Left forelimb (tissue), 1 donor: ENCODE results near the gene CNNM2.

Experiments used
- DNase-seq: peaks from one replicate; pipeline ENCODE4 v3.0.0-alpha.2; 2018; ENCODE audit warnings: low spot score

Gene CNNM2

DNA sequence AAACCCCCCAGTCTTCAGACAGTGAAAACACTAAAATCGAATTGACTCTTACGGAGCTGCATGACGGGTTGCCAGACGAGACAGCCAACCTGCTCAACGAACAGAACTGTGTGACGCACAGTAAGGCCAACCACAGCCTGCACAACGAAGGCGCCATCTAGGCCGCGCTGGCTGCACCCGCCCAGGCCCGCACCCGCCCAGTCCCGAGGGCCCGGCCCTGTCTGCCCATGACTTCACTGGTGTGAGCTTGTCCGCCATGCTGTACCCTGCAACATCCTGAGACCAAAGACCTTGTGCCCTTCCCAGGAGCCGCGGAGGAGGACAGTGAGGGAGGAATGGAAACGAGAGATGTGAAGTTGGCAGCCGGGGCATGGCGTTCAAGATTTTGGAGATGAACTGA lies 158.9 kb downstream of the CNNM2 start:
- peak; percentile 59 for DNase-seq

DNA sequence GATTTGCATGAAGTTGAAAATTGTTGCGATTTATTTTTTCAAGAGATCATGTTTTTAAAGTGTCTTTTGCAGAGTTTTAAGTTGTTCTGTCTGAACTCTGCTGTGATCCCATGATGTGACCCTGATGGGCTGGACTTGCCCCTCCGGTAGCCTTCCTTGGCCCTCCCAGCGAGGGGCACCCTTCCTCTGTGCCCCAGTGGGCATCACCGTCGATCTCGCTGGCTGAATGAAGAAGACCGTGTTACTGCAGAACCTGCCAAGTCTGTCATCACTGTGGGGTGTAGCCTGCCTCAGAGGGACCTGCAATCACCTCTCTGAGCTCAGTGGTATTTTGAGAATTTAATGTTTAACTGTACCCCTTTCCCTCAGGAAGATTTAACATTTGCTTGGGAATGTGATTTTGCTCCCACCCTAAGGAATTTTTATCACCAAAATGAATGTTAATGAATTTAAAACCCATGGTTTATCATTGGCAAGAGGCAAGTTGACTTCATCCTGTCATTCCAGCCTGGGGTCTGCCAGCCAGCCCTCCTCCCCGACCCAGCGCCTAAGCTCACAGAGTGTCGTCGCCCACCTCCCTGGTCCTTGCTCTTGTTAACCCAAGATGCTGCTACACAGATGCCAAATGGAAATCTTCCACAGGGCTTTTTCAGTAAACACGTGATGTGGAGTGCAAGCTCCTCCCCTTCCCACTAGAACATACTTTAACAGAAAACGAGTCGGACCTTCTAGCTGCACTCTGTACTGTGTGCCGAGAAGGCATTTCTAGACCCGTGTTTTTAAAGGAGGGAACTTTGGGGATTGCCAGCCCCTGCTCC lies 159.6 kb downstream of the CNNM2 start:
- peak; percentile 41 for DNase-seq

DNA sequence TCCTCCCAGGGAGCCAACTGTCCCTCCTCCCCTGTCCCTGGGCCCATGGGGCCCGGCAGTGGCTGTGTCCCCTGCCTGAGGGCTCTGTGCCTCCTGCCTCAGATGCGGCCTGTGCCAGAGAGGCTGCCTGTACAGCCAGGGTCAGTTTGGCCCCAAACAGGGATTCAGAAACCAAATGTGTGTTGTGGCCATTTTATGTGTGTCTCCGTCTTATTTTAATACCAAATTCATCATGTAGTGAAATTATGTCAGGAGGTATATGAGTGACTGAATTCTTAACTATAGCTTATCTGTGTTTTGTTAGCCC lies 160.2 kb downstream of the CNNM2 start:
- peak; percentile 37 for DNase-seq

DNA sequence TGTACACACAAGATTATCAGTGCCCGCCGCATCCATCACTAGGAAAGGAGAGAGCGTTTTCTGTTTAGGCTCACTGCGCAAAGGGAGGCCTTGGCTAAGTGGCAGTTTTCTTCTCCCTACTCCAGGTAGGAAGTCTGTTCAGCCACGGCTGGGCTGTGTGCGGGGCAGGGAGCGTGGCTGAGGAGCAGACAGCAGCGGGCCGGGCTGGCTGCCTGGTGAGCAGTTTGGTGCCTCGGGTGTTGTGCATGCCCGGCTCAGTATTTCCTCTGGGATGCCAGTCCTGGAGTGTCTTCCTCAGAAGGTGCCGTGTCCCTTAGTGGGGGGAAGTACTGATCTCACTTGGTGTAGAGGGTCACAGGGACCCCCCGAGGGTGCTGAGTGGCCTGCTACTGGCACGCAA lies 160.6 kb downstream of the CNNM2 start:
- DNase-seq: no peak

DNA sequence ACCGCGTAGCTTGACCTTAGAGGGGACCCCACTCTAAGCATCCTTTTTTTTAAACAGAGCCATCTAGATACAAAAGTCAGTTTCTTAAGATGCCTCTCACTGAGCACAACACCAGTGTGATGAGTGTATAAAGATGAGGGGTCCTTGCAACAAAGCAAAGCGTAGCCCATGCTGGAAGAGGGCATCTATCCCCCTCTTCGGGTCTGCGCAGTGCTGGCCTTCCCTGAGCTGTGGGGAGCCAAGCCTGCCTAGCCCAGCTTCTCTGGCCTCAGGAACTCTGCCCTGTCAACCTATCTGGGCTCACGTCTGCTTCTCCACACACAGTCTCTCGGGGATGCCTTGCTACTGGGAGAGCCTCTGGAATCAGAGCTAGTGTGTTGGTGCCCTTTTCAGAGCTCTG lies 161.0 kb downstream of the CNNM2 start:
- no peak for DNase-seq

DNA sequence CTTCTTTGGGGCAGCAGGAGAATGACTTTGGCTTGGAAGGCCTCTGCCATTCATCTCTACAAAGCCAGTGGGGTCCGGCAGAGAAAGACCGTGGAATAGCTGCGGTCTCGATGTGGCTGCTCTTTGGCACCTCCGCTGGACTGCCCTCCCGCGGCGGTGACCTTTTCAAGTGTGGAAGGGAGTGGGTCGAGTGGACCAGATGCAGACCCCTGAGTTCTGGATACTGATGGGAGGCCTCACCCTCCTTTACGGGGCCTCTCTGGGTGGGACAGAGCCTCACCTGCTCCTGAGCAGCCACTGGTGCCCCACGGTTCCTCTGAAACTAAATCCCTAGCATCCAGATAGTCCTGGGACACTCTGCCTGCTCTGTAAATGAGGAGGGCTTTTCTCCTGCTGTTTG lies 161.9 kb downstream of the CNNM2 start:
- no peak for DNase-seq

DNA sequence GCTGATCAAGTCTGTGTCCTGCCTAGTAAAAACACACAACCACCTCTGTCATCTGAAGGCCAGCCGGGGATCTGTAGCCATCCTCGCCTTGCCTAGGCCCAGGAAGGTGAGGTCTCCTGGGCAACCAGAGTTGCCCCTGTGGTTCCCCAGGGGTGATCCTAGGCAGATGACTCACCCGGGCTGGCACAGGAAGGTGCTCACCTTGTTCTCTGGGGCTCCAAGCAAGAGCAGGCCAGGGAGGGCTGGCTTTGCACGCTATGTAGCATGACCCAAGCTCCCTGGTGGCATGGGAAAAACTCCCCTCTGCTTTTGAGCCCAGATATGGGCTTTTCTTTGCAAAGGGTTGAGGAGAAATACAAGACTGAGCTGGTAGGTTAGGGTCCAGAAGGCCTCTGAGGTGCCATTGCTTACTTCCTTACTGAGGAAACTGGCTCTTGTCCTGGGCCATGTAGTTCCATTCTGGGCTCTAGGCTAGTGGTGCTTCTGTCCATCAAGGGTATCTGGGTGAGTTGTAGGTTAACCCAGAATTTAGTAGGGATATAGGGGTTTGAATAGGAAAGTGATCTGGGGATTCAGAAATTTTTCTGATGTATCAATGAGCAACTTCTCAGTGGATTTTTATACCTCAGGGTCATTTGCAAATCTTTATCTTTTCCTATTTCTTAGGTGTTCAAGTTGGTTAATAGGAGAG lies 162.9 kb downstream of the CNNM2 start:
- no peak for DNase-seq

DNA sequence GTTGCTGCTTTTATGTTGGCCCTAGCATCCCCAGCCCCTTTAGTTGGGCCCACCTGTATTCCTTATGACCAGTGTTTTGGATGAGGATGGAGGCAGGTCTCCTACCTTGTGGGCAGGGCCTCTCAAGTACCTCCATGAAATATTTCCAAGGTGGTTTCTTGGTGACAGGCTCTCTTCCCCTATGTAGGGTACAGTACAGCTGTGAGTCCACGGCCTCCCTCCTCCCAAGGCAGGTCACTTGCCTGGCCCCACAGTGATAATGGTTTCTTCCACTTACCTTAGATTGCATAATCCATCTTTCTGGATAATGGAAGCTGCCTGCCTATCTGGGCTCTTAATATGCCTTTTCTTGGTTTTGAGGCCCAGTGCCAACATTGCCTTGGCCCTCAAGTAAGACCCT lies 164.6 kb downstream of the CNNM2 start:
- no peak for DNase-seq

DNA sequence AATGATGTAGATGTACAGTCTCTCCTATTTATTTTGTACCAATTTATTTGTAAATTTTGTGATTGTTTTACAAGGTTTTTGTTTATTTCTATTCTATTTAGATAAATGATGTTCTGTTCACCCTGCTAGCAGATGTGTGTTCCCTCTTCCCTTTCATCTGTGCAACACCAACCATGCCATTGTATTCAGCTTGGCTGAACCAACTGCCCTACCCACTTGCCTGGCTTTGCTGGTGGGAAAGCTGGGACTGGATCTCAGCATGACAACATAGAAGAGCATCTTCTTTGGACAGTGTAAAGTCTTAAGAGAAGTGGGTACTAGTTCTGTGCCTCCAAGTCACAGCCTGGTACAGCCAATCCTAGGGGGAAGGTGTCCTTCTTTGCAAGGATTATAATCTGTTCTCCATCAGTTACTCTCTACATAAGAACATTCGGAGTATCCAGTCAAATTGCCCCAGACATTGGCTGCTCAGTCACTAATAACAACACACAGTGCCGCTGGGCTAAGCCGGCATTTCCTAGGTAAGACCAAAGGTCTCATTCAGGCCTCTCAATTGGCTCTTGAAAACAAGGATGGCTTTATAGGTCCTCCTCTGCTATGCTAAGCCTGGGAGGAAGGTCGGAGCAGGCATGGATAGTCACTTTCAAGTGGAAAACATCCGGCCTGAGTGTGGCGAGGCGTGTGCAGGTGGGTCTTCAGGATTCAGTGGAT lies 165.3 kb downstream of the CNNM2 start:
- no peak for DNase-seq

DNA sequence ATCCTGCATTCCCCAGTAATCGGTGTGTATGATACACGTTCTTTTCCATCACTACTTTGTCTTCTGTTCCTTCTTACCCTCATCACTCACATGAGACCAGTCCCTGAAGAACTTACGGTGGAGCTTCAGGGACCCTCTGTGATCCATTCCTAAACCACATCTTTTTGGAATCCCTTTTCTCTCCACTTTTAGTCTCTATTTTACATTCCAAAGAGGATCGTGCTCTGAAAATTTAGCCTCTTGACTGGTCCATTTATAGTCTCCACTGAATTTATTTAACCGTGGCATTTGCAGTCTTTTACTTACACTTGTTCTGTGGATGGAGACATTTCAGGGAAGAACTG lies 165.9 kb downstream of the CNNM2 start:
- no peak for DNase-seq

DNA sequence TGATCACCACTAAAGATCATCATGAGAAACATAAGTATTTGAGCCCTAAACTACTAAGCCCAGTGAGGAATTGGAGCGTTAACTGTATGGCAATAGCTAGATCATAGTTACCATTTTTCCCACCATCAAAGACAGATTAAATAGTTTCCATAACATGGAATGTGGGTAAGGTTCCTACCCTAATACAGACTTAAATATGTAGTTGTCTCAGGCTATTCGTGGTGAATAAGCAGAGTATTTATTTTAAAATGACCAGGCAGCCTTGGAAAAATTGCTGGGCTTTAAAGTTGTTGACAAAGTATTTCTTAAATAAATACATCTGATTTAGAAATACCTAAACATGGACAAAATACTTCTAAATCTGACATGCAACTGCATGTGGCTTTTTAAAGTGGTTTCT lies 168.2 kb downstream of the CNNM2 start:
- no peak for DNase-seq

DNA sequence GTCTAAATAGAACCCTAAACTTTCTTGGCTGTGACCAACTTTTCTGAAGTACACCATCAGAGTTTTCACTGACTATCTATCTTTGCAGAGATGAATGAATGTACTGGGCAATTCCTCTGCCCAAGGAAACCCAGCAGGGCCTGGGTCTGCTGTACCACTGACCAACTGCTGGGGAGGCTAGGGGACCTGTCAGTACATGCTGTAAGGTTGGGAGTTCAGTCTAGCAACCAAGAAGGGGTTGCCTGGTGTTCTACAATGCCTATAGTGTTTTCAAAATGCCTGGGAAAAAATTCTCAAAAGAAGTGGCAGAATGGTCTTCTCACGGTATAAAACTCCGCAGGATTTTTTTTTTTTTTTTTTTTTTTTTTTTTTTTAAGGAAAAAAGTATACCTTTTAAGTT lies 168.7 kb downstream of the CNNM2 start:
- DNase-seq: no peak

DNA sequence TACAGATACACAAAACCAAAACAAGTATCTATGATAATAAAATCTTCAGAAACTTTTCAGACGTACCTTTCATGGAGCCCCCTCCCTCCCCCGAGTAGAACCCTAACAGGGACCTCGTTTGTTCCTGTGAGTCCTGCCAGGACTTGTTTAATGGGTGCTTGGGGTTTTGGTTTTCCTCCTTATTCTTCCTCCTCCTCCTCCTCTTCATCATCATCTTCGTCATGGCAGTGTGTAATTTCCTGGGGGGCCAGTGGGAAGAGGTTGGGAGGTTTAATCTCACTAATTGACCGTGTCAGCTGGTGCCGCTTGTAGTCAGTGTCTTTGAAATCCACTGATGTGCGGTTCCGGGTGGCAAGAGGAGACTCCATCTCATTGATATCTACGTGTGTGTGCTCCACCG lies 171.4 kb downstream of the CNNM2 start:
- DNase-seq: no peak

DNA sequence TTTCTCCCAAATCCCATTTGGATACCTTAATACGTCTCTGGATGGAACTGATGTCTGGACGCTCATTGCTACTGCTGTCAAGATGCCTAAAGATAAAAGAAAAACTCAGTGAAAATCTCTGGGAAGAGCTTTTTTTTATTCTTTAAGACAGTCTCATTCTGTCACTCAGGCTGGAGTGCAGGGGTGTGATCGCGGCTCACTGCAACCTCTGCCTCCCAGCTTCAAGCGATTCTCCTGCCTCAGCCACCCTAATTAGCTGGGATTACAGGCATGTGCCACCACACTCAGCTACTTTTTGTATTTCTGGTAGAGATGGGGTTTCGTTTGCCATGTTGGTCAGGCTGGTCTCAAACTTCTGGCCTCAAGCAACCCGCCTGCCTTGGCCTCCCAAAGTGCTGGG lies 172.8 kb downstream of the CNNM2 start:
- no peak for DNase-seq

DNA sequence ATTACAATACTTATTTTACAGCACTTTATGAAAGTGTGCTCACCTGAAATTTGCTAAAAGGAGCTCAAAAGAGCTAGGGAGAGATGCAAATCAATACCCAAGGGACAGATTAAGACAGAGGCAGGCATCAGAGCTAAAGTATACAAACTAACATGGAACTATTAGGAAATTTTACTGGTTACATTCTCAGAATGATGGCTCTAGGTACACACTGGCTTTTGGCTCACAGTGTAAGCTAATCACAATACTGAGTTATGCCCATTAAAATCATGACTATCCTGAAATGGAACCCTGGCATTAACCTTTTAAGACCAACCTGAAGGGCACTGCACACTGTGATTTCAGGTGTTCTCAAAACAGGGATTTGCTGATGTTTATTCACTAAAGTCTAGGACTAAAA lies 176.9 kb downstream of the CNNM2 start:
- no peak for DNase-seq

DNA sequence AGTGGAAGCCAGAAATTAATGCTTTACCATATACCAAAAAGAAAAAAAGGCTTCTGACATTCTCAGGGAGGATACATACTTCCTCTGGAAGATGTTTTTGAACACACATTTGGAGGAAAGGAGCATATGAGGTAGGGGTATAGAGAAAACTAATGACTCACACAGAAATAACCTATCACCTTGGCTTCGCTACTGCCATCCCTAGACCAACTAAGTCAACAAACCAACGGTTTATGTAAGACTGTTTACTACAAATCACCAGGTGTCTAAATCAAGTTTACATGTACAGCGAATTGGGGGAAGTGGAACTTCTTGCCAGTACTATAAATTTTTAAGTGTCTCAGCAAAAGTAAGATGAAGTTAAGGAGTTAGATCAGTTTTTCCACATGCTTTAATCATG lies 178.0 kb downstream of the CNNM2 start:
- no peak for DNase-seq

DNA sequence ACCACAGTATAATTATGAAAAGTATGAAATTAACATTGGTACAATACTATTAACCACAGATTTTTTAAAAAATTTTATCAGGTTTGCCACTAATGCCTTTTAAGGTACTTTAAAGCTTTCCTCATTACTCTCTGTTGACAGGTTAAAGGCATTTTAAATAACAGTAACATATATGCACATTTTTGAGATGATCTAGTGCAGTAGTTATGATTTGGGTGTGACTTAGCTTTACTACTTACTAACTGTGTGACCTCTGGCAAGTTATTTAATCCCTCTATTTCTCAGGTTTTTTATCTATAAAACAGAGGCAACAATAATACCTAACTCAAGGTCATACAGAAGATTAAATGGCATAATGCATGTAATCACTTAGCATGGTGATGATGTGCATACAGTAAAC lies 180.1 kb downstream of the CNNM2 start:
- no peak for DNase-seq

DNA sequence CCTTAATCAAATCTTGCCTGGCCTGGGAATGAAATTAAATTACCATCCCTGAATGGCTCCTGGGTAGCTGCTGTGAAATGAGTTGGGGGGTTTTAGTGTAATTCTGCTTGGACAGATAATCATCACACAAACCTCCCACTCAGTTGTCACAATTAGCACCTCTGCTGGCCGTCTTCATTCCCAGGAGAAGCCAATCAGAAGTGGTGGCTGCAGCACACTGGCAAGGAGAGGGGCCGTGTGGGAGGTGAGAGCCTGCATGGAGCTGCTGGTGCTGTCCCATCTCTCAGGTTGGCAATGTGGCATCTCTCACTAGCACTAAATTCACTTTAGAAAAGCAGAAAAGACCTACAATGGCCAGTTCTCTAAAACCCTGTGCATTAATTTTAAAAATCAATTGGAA lies 182.5 kb downstream of the CNNM2 start:
- DNase-seq: no peak

DNA sequence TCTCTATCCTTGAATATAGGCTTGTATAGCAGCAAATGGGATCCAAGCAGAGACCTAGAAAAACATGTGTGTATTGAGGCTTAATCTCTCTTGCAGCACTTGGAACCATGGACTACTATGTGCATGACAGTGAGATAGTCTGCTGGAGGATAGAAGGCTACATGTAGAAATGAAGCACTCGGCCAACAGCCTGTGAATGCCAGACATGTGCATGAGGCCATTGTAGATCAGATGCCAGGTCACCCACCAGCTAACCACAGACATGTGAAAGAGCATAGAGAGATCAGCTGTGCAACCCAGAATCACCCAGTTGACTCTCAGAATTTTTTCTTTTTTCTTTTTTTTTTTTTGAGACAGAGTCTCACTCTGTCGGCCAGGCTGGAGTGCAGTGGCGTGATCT lies 184.1 kb downstream of the CNNM2 start:
- no peak for DNase-seq

DNA sequence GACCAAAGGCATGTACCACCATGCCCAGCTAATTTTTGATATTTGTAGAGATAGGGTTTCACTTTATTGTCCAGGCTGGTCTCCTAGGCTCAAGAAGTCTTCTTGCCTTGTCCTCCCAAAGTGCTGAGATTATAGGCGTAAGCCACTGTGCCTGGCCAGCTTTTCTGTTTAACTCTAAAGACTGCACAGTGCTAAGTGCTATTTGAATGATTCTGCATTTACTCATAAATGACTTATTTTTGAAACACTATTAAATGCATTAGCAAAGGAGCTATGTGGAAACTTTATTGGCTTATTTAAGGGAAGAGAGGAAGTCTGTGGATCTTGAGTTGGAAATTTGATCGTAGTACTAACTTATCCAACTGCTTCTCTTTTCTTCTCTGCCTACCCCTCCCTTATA lies 185.9 kb downstream of the CNNM2 start:
- DNase-seq: no peak

DNA sequence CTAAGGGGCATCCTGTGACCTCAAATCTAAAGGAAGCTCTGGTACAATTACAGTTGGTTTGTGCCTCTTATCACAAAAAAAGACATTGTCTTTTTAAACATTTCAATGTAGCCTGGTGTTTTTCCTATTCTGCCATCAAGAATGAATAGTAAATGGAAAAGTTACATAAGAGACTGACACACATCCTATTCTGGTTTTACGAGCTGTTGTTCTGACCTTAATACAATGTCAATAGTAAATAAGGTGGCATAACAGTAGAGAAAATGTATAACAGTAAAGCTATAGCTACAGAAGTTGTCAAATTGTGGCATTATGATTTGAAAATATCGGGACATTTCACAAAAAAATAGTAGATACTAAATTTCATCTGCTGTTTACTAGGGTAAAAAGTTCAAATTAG lies 186.6 kb downstream of the CNNM2 start:
- DNase-seq: no peak

DNA sequence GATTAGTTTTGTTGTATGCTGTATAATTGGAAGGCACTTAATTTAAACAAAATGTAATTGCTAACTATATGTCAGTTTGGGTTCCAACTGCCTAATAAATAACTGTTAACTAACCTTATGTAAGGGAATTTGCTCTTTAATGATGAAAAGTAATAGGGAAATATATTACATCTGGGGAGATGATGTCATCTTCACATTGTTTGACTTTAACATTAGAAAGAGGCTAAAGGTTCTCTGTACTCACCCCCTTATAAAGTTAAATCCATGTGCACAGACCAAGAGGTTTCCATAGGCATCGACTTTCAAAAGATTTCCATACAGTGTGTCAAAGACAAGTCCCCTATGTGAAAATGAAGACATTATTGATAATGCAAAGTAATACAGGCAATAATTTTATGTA lies 187.4 kb downstream of the CNNM2 start:
- DNase-seq: no peak

DNA sequence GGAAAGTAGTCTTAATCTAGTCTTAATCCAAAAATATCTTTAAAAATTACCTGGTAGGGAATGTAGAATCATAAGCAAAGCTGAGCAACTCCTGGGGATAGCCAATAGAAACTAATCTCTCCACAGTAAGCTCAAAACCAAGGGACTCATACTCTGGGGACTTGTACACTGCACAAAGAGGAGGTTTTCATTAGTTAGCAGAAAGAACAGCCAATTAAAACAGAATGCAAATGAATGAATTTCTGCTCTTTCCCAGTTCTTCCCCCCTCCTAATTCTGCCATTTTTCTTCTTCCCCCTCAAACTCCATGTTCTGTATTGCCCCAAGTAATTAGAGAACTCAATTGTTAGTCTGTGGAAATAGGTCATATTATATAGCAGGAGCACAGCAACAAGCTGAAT lies 188.4 kb downstream of the CNNM2 start:
- DNase-seq: no peak

DNA sequence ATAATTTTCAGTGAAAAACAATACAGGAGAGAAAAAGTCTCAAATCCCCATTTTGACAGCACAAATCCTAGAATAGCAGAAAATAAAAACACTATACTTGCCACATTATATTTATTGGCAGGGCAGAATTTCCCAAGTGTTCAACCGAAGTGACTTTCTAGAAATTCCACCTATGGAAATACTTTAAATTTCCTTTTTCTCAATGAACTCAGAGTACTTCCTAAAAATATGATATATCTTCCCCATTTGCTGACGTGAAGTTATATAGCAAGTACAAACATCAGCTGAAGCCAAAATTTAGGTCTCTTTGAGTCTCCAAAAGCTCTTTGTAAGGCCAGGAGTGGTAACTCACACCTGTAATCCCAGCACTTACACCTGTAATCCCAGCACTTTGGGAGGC lies 191.7 kb downstream of the CNNM2 start:
- no peak for DNase-seq
